AG04449 (cell line): ENCODE data around the gene RECQL5.

ENCODE experiments used
- CTCF ChIA-PET: fragments of 350-600 bp; formaldehyde crosslinking; extraction: SDS; loops from one replicate; lab custom pipeline; 2021; ENCODE audit warnings: antibody characterized with exemption; lab: Yijun Ruan, JAX
- POLR2A ChIA-PET: fragments of 400-600, 350-600 bp; formaldehyde crosslinking; extraction: SDS; loops from one replicate; lab custom pipeline; 2020; ENCODE audit warnings: antibody characterized with exemption, inconsistent platforms; lab: Yijun Ruan, JAX
- DNase-seq: peaks from one replicate; pipeline ENCODE4 v3.0.0-alpha.2; 2010; ENCODE audit warnings: low read depth, low spot score
- H3K4me3 ChIP-seq: 2 replicates; pipeline ENCODE4 v1.5.1; 2011; ENCODE audit warnings: low read depth, mild to moderate bottlenecking, control low read depth, low read length
- TF ChIP-seq, protein P1 (sequence below): IDR thresholded peaks from one replicate; pipeline ENCODE4 v1.5.1; 2011; ENCODE audit warnings: mild to moderate bottlenecking, moderate library complexity, low read length, control low read depth, inconsistent platforms; ENCODE audit not compliant: insufficient read depth; ENCODE audit errors: missing control alignments

The RECQL5 gene

DNA sequence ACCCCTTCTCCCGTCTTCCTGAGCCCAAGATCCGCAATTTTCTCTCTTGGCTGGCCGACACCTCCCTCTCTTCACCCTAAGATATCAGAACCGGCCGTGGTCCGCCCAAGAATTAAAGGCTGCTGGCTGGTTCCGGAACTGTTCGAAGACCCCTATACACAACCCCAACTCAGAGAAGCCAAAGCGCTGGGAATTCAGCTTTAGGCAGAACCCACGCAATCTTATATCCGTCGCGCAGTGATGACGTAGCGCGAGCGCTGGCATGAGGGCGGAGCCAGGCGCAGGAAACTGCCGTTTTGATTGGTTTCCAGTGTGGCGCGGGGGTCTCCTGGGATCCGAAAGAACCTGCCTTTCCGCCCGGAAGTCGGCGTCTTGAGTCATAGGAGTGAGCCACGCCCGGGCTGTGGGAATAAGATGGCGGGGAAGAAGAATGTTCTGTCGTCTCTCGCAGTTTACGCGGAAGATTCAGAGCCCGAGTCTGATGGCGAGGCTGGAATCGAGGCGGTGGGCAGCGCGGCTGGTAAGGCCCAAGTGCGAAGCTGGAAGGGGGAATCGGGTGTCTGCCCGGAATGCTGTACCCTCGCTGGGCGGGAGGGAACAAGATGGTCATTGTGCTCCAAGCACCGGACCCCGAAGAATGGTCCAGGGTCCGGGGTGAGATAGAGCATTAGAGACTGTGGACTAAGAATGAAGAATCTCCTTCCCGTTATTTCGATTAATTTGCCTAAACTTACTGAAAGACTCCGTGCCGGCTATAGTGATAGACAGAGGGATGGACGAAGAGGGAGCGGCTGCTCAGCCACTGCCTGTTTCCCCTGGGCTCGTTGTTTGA, at the start of gene RECQL5, which contains the start of gene SAP30BP:
Gene RECQL5 (minus strand): TSS at position 196 of the 832 bp plus-strand sequence. CDS start 597 bp downstream, outside the sequence.
Gene SAP30BP (plus strand): TSS at position 380 of the 832 bp plus-strand sequence. CDS start 35 bp downstream, at position 415.
- H3K4me3 ChIP-seq = peak within 1 kb of the TSS; percentile 100
- TF ChIP-seq, protein P1, sequence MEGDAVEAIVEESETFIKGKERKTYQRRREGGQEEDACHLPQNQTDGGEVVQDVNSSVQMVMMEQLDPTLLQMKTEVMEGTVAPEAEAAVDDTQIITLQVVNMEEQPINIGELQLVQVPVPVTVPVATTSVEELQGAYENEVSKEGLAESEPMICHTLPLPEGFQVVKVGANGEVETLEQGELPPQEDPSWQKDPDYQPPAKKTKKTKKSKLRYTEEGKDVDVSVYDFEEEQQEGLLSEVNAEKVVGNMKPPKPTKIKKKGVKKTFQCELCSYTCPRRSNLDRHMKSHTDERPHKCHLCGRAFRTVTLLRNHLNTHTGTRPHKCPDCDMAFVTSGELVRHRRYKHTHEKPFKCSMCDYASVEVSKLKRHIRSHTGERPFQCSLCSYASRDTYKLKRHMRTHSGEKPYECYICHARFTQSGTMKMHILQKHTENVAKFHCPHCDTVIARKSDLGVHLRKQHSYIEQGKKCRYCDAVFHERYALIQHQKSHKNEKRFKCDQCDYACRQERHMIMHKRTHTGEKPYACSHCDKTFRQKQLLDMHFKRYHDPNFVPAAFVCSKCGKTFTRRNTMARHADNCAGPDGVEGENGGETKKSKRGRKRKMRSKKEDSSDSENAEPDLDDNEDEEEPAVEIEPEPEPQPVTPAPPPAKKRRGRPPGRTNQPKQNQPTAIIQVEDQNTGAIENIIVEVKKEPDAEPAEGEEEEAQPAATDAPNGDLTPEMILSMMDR = no peak
- ChIA-PET POLR2A (interaction anchor here (0.5 to 1.3 kb wide), 8 partner anchors 9 to 543 kb away, joined by 3 to 5 read pairs (median 3); partner anchors contain the start of gene TSEN54), CTCF (interaction anchor here (0.8 to 4.8 kb wide), 14 partner anchors 8 to 116 kb away, joined by 3 to 87 read pairs (median 8); partner anchors contain the start of gene SMIM5)
- peak; percentile 90 for DNase-seq

GRCh38 chr17:75712446-75712845, 45.5 kb upstream of the RECQL5 start:
- H3K4me3 ChIP-seq = no peak overlapping the region
- CTCF ChIA-PET = interaction anchor here (1.0 to 3.8 kb wide), 3 partner anchors 35 to 79 kb away, joined by 4 to 19 read pairs (median 8); partner anchors contain the start of gene SMIM5
- POLR2A ChIA-PET = no interaction called here
- TF ChIP-seq, protein P1 = no peak
- no peak for DNase-seq

DNA sequence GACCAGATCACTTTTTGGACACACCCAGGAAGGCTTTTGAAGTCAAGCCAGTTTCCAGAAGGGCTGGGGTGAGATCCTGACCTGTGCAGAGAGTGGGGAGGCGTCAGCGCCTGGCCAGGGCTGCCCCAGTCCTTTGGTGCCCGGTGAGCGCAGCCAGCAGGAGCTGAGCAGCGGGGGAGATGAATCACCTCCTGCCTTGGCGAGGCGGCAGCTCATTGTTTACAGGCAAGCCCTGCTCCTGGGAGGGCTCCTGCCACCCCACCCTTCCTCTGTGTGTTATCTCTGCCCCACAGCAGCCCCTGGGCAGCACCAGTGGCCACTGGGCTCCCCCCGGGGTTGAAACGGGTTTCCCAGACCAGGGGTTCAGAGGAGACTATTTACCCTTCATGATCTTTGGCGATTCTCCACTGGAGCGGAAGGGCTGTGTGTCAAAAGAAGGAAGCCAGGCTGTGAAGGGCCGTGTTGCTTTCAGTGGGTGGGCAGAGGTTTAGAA, 40.2 kb upstream of the RECQL5 start:
- TF ChIP-seq, protein P1 = no peak
- no peak for DNase-seq
- H3K4me3 ChIP-seq = no peak overlapping the region
- CTCF ChIA-PET = interaction anchor here (0.6 to 1.1 kb wide), 4 partner anchors 12 to 58 kb away, joined by 3 to 5 read pairs (median 3); no protein-coding TSS in a partner anchor
- POLR2A ChIA-PET = no interaction called here

DNA sequence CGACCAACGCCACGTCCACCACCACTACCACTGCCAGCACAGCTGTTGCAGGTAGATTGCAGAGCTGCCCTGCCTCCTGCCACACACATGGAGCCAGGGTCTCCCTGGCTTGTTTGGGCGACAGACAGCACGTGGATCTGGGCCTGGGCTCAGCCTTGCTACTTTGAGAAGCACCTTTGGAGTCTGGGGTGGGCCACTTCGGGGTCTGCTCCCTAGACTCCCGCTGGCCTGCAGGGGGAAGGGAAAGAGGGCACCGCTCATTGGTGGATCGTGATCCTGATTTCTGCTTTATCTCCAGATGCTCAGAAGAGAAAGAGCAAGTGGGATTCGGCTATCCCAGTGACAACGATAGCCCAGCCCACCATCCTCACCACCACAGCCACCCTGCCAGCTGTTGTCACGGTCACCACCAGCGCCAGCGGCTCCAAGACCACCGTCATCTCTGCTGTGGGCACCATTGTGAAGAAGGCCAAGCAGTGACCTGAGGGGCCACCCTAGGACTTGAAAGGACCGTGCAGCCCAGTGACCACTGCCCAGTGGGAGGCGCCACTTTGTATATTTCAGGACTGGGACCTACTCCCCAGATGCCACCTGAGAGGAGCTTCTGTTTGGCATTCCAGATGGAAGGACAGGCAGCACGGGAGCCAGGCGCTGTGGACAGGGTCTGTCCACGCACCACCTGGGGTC, 39.2 kb upstream of the RECQL5 start:
- no peak for DNase-seq
- TF ChIP-seq, protein P1 = no peak
- ChIA-PET CTCF (interaction anchor here (0.6 to 1.1 kb wide), 3 partner anchors 11 to 57 kb away, joined by 3 read pairs; no protein-coding TSS in a partner anchor), POLR2A (no interaction called here)
- no peak overlapping the region for H3K4me3 ChIP-seq

DNA sequence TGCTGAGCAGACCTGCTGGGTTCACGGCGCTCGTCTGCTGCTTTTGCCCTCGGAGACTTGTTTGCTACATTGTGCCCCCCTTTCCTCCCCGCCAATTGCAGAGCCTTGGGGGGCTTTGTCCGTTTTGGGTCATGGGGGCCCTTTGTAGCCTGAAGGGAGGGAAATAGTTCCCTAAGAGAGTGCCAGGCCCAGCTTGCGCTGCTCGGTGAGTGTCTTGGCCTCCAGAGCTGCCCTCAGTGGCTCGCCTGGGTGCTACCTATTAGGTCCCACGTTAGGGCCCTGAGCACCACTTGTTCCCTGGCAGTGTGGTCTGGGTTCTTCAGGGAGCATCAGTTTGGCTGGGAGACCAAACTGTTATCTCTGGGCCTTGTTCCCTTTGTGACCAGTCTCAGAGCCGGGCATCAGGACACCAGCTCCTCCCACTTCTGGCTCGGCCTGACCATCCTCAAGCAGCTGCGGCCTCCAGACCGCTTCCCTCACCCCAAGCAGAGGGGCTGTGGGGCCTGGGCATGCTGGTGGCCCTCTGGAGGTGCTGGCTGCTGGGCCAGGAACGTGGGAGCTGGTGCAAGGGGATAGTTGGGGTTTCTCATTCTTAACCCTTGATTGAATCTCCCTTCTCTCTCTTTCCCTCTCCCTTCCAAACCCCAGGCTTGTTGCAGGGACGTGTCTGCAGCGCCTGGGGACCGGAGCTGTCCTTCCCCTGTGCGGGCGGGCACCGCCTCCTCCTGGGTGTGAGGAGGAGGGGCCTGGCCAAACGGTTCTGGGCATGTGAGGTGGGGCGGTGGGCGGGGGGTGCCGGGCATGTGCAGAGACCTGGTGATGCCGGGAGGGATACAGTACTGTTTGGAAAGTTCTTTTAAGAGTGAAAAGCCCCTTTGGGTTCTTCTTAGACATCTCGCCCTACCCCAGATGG, 38.3 kb upstream of the RECQL5 start:
- POLR2A ChIA-PET = no interaction called here
- TF ChIP-seq, protein P1 = no peak
- CTCF ChIA-PET = interaction anchor here (1.0 to 1.3 kb wide), 2 partner anchors 72 to 73 kb away, joined by 3 to 4 read pairs; partner anchors contain the start of gene SMIM5
- DNase-seq = no peak
- H3K4me3 ChIP-seq = no peak overlapping the region
